ENCODE data around the gene DOC2B.

DNA sequence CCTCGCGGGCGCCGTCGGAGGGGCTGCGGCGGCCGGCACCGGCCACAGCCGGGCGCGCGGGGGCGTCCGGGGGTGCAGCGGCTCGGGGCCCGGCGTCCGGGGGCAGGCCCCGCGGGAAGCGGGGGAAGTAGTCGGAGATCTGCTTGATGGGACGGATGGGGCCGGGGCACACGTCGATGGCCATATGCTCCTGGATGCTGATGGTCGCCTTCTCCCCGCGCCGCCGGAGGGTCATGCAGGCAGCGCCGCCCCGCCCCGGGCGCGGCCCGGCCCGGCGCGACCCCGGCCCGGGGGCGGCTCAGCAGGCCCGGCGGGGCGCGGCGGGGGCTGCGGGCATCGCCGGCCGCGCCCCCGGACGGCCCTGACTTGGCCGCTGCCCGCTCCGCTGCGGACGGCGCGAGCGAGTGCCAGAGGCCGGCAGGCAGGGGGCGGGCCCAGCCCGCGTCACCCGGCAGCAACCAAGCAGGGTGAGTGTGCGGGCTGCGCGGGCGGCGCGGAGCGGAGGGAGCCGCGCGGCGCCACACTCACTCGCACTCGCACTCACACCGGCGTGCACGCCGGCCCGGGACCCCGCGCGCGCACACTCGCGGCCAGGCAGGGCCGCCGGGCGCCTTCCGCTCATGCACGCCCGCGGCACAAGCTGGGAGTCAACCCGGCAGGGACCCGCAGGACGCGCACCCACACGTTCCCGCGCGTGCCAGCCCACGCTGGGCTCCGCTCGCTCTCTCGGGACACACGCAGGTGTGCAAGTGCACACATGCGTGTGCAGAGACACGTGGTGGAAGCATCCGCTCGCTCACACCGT lies at the start of gene DOC2B:
- TF ChIP-seq CTCF (IDR thresholded peaks at IDR 0.05), result peak in 1 of 6 experiments; percentile 19
- TF ChIP-seq POLR2A (IDR thresholded peaks at IDR 0.05), result no peak
